ENCODE measurements around the gene KIF2B. TPM values are rescaled to one million over a fixed set of nuclear protein-coding genes. Genes with fewer than 3 reads are reported as not detected.
"Not testable (repeated sequence)": the region's sequence is repeated elsewhere in the genome, so short reads cannot be mapped to it uniquely, and the experiment has no call there.

Gene KIF2B
- total RNA-seq = not detected

GRCh38 chr17:53822764-53823163 is at the start of gene KIF2B:
TSS of gene KIF2B (plus strand) at chr17:53822927. CDS start at chr17:53823034, 107 bp downstream.
- no peak for DNase-seq (ENCODE audit: low spot score)
- ATAC-seq = no peak

GRCh38 chr17:53780320-53780719 is 42.4 kb upstream of the KIF2B start:
- DNase-seq (ENCODE audit: low spot score) (no peak), ATAC-seq (no peak)

- ATAC-seq = no peak
- no peak for DNase-seq (ENCODE audit: low spot score)
Observed at GRCh38 chr17:53791551-53791950, 31.2 kb upstream of the KIF2B start.

GRCh38 chr17:53792451-53792850 is 30.3 kb upstream of the KIF2B start:
- no peak for ATAC-seq
- no peak for DNase-seq (ENCODE audit: low spot score)

- ATAC-seq (no peak), DNase-seq (ENCODE audit: low spot score) (no peak)
Observed at GRCh38 chr17:53792997-53793396, 29.7 kb upstream of the KIF2B start.

GRCh38 chr17:53794875-53795274 is 27.9 kb upstream of the KIF2B start:
- ATAC-seq (no peak), DNase-seq (ENCODE audit: low spot score) (no peak)

GRCh38 chr17:53796642-53797041 is 26.1 kb upstream of the KIF2B start:
- DNase-seq (ENCODE audit: low spot score) (no peak), ATAC-seq (no peak)

- ATAC-seq = no peak
- DNase-seq (ENCODE audit: low spot score) = no peak
Observed at GRCh38 chr17:53797501-53797900, 25.2 kb upstream of the KIF2B start.

- ATAC-seq (no peak), DNase-seq (ENCODE audit: low spot score) (no peak)
Observed at GRCh38 chr17:53804437-53804836, 18.3 kb upstream of the KIF2B start.

GRCh38 chr17:53806473-53806872 is 16.3 kb upstream of the KIF2B start:
- DNase-seq (ENCODE audit: low spot score) = no peak
- ATAC-seq = no peak

- ATAC-seq = no peak
- DNase-seq (ENCODE audit: low spot score) = no peak
Observed at GRCh38 chr17:53807286-53807685, 15.4 kb upstream of the KIF2B start.

GRCh38 chr17:53818271-53818670 is 4.5 kb upstream of the KIF2B start:
- DNase-seq (ENCODE audit: low spot score) (no peak), ATAC-seq (no peak)

GRCh38 chr17:53818929-53819328 is 3.8 kb upstream of the KIF2B start:
- no peak for DNase-seq (ENCODE audit: low spot score)
- ATAC-seq = no peak

GRCh38 chr17:53819956-53820355 is 2.8 kb upstream of the KIF2B start:
- DNase-seq (ENCODE audit: low spot score) = no peak
- no peak for ATAC-seq

GRCh38 chr17:53823341-53824050 is 769 bp downstream of the KIF2B start:
- DNase-seq (ENCODE audit: low spot score) (no peak), ATAC-seq (no peak)

- ATAC-seq; DNase-seq (ENCODE audit: low spot score): not testable (repeated sequence)
Observed at GRCh38 chr17:53834771-53835170, 12.0 kb downstream of the KIF2B start.

GRCh38 chr17:53837131-53837530 is 14.4 kb downstream of the KIF2B start:
- DNase-seq (ENCODE audit: low spot score) = no peak
- no peak for ATAC-seq

GRCh38 chr17:53844491-53845107 is 21.9 kb downstream of the KIF2B start:
- no peak for ATAC-seq
- DNase-seq (ENCODE audit: low spot score) = no peak

GRCh38 chr17:53871128-53871527 is 48.4 kb downstream of the KIF2B start:
- not testable (repeated sequence) for DNase-seq (ENCODE audit: low spot score)
- ATAC-seq = peak; percentile 59
